ENCODE data around the gene RPL5.

DNA sequence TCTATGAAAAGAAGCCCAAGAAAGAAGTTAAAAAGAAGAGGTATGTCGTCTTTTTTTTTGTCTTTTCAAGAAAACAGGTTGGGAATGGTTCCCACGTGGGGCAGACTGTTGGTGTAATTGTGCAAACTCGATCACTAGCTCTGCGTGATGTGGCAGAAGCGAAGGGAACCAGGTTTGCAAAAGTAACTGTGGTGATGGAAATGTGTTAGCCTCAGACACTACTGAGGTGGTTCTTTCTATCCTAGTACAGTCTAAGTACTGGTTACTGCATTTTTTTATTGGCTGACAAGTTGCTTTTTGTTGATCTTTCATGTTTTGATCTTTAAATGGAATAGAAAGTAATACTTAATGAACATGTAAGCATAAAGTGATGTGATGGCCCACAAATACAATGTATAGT, 8.8 kb downstream of the RPL5 start:
- TF ChIP-seq, protein P1, sequence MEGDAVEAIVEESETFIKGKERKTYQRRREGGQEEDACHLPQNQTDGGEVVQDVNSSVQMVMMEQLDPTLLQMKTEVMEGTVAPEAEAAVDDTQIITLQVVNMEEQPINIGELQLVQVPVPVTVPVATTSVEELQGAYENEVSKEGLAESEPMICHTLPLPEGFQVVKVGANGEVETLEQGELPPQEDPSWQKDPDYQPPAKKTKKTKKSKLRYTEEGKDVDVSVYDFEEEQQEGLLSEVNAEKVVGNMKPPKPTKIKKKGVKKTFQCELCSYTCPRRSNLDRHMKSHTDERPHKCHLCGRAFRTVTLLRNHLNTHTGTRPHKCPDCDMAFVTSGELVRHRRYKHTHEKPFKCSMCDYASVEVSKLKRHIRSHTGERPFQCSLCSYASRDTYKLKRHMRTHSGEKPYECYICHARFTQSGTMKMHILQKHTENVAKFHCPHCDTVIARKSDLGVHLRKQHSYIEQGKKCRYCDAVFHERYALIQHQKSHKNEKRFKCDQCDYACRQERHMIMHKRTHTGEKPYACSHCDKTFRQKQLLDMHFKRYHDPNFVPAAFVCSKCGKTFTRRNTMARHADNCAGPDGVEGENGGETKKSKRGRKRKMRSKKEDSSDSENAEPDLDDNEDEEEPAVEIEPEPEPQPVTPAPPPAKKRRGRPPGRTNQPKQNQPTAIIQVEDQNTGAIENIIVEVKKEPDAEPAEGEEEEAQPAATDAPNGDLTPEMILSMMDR (optimal IDR thresholded peaks at IDR 0.05 in 1 of 3, IDR thresholded peaks at IDR 0.05 in 1 of 3, conservative IDR thresholded peaks at IDR 0.05 in 1 of 3; ENCODE audit: extremely low read depth in 1 of 3, insufficient read depth in 2 of 3, low read length in 3 of 3): no peak
- TF ChIP-seq EZH2 (IDR thresholded peaks at IDR 0.05; ENCODE audit: low read length): no peak

All from keratinocyte (primary cell).